IgD-negative memory B cell (primary cell): Measurements from ENCODE around the gene KANK2. TPM values are rescaled to one million over a fixed set of nuclear protein-coding genes. Genes with fewer than 3 reads are reported as not detected.

Source experiments
- H3K27ac Mint-ChIP-seq, 3 donors: one replicate each; pipeline ENCODE4 v1.8.0; 2020 to 2022; ENCODE audit warnings: mild to moderate bottlenecking in 3 of 3, mixed read lengths in 3 of 3, moderate library complexity in 1 of 3
- H3K27me3 Mint-ChIP-seq: one replicate; pipeline ENCODE4 v1.8.0; 2021; ENCODE audit warnings: mixed read lengths
- H3K36me3 Mint-ChIP-seq: one replicate; pipeline ENCODE4 v1.8.0; 2020; ENCODE audit warnings: mild to moderate bottlenecking, mixed read lengths
- H3K4me1 Mint-ChIP-seq, 3 donors: one replicate each; pipeline ENCODE4 v1.8.0; 2020 to 2022; ENCODE audit warnings: mixed read lengths in 3 of 3, mild to moderate bottlenecking in 1 of 3
- H3K4me3 Mint-ChIP-seq, 4 donors: one replicate each; pipeline ENCODE4 v1.8.0; 2020 to 2022; ENCODE audit warnings: mild to moderate bottlenecking in 4 of 4, mixed read lengths in 4 of 4, moderate library complexity in 3 of 4
- H3K9me3 Mint-ChIP-seq, 3 donors: one replicate each; pipeline ENCODE4 v1.8.0; 2020 to 2021; ENCODE audit warnings: mixed read lengths in 3 of 3, mild to moderate bottlenecking in 1 of 3
- polyA plus RNA-seq: library from polyadenylated mRNA; unstranded; fragments of 300-500 nt; fragmentation: Illumina TruSeq; gene quantifications from one replicate; pipeline ENCODE4 v1.2.3, GENCODE V29; 2021

The KANK2 gene
- polyA plus RNA-seq, 1 donor from 2014 or later = not detected

DNA sequence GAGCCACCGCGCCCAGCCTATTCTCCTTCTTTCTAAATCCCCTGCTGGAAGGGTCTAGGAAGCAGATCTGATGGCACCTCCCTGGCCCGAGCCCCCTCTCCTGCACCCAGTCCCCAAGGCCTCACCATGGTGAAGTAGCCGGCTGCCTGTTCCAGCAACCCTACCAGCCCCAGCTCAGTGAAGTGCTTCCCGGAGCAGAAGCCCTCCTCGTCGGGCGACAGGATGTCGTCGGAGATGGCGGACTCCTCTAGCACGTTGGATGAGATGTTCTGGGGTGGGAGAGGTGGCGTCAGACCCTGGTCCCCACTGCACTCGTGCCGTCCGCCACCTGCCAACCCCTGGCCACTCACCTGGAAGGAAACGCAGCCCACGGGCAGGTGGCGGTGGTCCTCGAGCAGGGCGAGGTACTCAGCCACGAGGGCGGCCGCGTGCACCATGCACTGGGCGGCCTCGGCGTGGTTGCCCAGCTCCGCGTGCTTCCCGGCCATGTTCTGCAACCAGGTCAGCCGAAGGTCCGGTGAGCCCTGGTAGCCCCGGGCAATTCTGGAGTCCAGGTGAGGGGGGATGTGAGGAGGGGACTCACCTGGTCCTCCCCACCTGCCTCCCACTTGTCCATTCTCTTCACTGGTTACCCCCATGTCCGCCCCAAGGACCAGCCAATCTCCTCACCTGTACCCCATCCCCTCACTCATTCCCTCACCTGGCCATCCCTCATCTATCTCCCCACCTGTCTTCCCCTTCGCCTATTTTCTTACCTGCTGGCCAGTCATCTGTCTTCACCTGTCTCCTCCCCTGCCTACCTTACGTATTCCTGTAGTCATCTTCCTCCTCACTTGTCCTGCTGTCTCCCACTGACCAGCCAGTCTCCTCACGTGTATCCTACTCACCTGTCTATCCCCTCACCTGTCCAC lies 11.5 kb upstream of the KANK2 start:
- peaks cover 3% of the 10 kb centered on the region for H3K27me3 Mint-ChIP-seq
- no peaks in the 10 kb centered on the region for H3K36me3 Mint-ChIP-seq
- H3K9me3 Mint-ChIP-seq = no peaks in the 10 kb centered on the region
- peaks cover 5 to 9% (median 5%) of the 10 kb centered on the region in 3 donors for H3K4me1 Mint-ChIP-seq
- no peak overlapping the region for H3K27ac Mint-ChIP-seq
- H3K4me3 Mint-ChIP-seq = no peak overlapping the region

DNA sequence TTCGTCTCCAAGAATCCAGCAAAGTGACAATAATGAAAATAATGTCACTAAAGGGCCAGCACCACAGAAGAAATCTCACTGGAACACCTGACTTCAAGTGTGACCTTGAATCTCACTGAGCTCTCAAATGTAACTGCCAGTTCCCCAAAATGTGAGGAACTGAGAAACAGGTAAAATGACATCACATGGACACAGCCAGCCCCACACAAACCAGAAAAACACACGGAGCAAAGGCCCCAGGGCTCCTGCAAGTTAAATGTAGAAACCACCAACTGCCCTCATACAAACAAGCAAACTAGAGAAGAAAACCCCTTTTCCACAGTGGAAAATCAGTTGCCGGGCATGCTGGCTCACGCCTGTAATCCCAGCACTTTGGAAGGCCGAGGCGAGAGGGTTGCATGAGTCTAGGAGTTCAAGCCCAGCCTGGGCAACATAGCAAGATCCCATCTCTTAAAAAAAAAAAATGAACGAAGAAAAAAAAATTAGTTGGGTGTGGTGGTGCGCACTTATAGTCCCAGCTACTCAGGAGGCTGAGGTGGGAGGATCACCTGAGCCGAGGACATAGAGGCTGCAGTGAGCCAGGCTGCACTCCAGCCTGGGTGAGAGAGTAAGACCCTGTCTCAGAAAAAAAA lies 8.7 kb upstream of the KANK2 start:
- no peaks in the 10 kb centered on the region for H3K9me3 Mint-ChIP-seq
- peak overlapping the region in 2 of 4 donors; percentile 1 to 66 for H3K4me3 Mint-ChIP-seq
- H3K27me3 Mint-ChIP-seq = peaks cover 3% of the 10 kb centered on the region
- H3K4me1 Mint-ChIP-seq = peaks cover 5 to 9% (median 5%) of the 10 kb centered on the region in 3 donors
- H3K27ac Mint-ChIP-seq = peak overlapping the region; percentile 6 to 80 (median 75)
- no peaks in the 10 kb centered on the region for H3K36me3 Mint-ChIP-seq

DNA sequence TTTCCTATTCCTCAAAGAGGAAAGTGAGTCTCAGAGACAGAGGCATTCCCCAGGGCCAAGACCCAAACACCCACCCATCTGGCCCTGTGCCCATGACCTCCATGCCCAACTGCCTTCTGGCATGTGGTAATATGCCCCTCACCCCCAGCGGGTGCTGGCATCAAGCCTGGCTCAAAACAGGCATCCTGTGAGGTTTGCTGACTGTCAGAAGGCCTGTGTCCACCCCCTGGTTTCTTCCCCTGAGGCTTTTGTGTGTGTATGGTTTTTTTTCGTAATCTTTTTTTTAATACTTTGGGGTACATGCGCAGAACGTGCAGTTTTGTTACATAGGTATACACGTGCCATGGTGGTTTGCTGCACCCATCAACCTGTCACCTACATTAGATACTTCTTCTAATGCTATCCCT lies 7.6 kb upstream of the KANK2 start:
- Mint-ChIP-seq H3K27me3 (peaks cover 6% of the 10 kb centered on the region), H3K36me3 (no peaks in the 10 kb centered on the region)

DNA sequence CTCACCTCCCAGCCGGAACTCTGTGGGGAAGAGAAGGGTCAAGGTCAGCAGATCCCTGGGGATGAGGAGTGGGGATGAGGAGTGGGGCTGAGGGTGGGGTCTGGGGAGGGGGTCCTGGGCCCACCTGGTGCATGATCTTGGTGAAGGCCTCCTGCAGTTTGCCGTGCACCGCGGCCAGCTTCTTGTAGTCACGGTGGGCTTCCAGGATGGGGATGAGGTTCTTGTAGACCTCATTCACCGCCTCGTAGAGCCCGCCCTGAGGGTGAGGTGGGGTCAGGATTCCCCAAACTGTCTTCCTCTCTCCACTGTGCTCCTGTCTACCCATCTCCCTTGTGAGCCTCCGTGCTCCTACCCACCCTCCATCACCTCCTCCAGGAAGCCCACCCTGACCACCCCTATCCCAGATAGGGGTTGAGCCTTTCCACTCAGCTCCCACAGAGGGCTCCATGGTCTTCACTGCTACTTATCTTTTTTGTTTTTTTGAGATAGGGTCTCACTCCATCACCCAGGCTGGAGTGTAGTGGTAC lies 6.8 kb upstream of the KANK2 start:
- H3K27ac Mint-ChIP-seq = no peak overlapping the region
- H3K4me3 Mint-ChIP-seq = no peak overlapping the region
- peaks cover 5 to 8% (median 5%) of the 10 kb centered on the region in 3 donors for H3K4me1 Mint-ChIP-seq
- no peaks in the 10 kb centered on the region for H3K9me3 Mint-ChIP-seq
- H3K36me3 Mint-ChIP-seq = no peaks in the 10 kb centered on the region
- peaks cover 6% of the 10 kb centered on the region for H3K27me3 Mint-ChIP-seq

More for the DNA sequence above, 7.6 kb upstream of the KANK2 start:
- Mint-ChIP-seq H3K9me3 (no peaks in the 10 kb centered on the region), H3K27ac (no peak overlapping the region), H3K4me1 (peaks cover 5 to 8% (median 5%) of the 10 kb centered on the region in 3 donors), H3K4me3 (no peak overlapping the region)

DNA sequence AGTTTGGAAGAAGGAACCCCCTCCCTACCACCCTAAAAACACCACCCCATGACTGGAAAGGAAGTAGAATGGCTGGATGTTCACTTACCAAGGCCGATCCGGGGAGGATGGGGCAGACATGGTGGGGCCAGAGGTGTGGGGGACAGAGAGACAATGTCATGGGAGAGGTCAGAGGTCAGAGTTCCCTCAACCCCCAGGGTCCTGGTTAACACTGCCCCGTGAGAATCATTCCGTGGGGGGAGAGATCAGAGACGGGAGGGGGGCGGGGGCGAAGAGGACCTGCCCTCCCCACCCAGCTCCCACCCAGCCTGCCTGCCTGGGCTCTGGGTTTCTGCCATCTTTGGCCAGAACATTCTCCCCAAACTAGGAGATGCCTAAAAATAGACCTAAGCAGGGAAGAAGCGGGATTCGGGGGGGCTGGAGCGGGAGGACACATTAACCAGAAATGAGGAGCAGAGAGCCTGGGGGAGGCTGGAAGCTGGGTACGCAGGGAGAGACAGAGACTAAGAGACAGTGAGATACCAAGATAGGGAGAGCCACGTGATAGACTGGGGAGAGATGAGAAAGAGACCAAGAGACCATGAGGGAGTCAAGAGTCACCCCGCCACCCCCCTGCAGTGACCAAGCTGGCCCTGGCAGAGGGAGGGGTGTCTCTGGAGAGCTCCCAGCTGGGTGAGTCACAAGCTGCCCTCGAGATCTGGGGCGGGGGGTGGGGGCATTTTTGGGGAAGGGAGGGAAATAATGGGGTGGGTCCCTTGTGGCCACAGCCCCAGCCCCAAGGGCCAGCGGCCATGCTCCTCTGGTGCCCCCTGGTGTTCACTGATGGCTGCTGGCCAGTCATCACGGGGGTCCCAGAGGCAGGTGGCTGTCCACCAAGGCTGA lies 6.1 kb upstream of the KANK2 start:
- Mint-ChIP-seq H3K36me3 (no peaks in the 10 kb centered on the region), H3K4me1 (peaks cover 5 to 8% (median 5%) of the 10 kb centered on the region in 3 donors), H3K4me3 (no peak overlapping the region), H3K9me3 (no peaks in the 10 kb centered on the region), H3K27ac (no peak overlapping the region), H3K27me3 (peaks cover 6% of the 10 kb centered on the region)

DNA sequence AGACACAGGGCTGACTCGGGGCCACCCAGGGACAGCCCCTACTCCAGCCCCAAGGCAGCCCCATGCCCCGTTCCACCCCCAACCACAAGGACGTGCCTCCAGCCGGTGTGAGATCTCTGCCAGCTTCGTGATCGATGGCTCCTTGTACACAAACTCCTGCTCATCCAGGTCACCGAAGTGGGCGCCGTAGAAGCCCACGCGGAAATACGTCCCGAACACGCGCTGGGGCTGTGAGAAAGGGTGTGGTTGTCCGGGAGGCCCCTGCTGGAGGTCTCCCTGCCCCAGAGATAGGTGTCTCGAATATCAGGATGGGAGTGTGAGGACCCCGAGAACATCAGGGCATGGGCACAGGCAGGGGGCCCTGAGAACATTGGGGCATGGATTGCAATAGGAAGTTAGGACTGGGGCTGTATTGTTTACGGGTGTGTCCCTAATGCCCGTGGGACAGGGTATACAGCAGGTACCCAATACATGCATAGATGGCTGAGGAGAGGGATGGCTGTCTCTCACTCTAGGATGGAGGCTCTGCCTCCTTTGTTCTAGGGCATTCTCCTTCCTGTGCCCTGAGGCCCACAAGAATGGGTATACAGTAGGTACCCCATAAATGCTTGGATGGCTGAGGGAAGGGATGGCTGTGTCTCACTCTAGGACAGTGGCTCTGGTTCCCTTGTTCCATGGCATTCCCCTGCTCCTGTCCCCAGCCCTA lies 5.3 kb upstream of the KANK2 start:
- H3K4me3 Mint-ChIP-seq = no peak overlapping the region
- H3K27ac Mint-ChIP-seq = no peak overlapping the region
- H3K4me1 Mint-ChIP-seq = peaks cover 5 to 8% (median 7%) of the 10 kb centered on the region in 3 donors
- H3K9me3 Mint-ChIP-seq = no peaks in the 10 kb centered on the region
- H3K36me3 Mint-ChIP-seq = no peaks in the 10 kb centered on the region
- peaks cover 8% of the 10 kb centered on the region for H3K27me3 Mint-ChIP-seq

DNA sequence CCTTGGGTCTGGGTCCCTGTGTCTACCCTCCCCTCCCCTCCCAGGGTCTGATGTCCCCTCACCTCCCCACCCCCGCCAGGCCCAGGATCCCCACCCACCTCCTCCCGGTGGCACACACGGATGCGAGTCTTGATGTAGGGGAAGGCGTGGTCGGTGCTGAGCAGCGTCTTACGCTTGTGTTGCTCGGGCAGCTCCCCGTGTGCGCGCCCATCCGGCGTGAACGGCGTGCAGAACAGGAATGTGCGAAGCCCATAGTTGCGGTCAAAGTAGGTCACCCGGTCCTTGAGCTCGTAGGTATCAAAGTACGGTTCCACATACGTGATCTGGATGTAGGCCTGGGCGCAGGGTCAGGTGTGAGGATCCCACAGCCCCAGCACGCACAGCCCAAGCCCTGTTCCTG lies 4.4 kb upstream of the KANK2 start:
- Mint-ChIP-seq H3K4me3 (peak overlapping the region in 1 of 4 donors; percentile 23), H3K4me1 (peaks cover 5 to 8% (median 7%) of the 10 kb centered on the region in 3 donors), H3K36me3 (no peaks in the 10 kb centered on the region), H3K27me3 (peaks cover 8% of the 10 kb centered on the region), H3K27ac (no peak overlapping the region), H3K9me3 (no peaks in the 10 kb centered on the region)

DNA sequence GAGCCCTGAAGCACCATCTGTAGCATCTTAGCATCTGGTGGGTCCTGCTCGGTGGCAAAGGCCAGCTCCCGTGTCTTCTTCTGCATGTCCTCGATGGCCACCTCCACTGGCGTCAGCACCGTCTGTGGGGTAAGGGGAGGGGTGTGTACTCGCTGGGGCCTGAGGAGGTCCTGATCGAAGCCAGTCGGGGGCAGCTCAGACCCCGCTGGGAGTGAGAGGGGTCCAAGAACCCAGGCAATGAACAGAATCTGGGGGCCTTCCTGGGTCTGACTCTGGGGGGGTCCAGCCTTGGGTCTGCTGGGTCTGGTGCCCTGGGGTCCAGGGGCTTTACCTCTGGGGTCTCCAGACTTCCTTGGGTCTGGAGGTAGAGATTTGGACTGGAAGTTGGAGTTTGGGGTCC lies 3.6 kb upstream of the KANK2 start:
- Mint-ChIP-seq H3K36me3 (no peaks in the 10 kb centered on the region), H3K9me3 (no peaks in the 10 kb centered on the region), H3K27me3 (peaks cover 15% of the 10 kb centered on the region), H3K27ac (no peak overlapping the region), H3K4me3 (no peak overlapping the region), H3K4me1 (peaks cover 3 to 10% (median 4%) of the 10 kb centered on the region in 3 donors)

DNA sequence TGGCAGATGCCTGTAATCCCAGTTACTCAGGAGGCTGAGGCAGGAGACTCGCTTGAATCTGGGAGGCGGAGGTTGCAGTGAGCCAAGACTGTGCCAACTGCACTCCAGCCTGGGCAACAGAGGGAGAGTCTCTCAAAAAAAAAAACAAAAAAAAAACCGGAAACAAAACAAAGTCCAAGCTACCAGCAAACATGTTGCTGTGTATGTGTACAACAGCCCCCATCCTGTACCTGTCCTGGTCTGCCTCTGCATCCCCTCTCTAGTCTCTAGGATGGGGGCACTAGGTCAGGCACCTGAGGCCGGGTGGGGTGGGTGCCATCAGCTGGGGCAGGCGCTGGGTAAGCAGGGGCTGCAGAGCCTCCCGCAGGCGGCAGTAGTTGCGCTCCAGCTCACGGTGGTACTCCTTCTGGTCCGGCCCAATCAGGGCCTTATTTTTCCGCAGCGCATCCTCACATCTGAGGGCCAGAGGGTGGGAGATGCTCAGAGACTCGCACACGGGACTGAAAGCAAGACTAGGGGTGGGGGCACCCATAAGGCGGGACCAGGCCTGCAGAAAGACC lies 2.8 kb upstream of the KANK2 start:
- Mint-ChIP-seq H3K36me3 (no peaks in the 10 kb centered on the region), H3K27me3 (peaks cover 21% of the 10 kb centered on the region), H3K4me1 (peaks cover 0 to 8% (median 4%) of the 10 kb centered on the region in 3 donors), H3K27ac (no peak overlapping the region), H3K9me3 (no peaks in the 10 kb centered on the region), H3K4me3 (peak overlapping the region in 1 of 4 donors; percentile 23)

DNA sequence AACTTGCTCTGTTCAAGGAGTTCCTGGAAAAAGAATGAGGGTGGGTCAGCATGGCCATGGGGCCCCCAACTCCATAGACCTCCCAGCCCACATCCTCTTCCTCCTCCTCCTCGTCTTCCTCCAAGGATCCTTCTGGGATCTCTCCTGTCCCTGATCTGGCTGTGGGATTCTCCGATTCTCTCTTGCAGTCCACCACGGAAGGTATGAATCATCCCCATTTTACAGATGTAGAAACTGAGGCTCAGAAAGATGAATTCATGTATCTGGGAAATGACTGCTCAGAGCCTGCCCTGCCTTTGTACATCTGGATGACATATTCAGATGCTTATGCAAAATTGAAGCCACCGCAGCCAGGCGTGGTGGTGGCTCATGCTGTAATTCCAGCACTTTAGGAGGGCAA lies 2.2 kb upstream of the KANK2 start:
- H3K27ac Mint-ChIP-seq = no peak overlapping the region
- H3K27me3 Mint-ChIP-seq = peaks cover 24% of the 10 kb centered on the region
- no peaks in the 10 kb centered on the region for H3K9me3 Mint-ChIP-seq
- H3K36me3 Mint-ChIP-seq = no peaks in the 10 kb centered on the region
- peak overlapping the region in 3 of 4 donors; percentile 17 to 25 (median 23) for H3K4me3 Mint-ChIP-seq
- H3K4me1 Mint-ChIP-seq = peaks cover 0 to 5% (median 4%) of the 10 kb centered on the region in 3 donors

DNA sequence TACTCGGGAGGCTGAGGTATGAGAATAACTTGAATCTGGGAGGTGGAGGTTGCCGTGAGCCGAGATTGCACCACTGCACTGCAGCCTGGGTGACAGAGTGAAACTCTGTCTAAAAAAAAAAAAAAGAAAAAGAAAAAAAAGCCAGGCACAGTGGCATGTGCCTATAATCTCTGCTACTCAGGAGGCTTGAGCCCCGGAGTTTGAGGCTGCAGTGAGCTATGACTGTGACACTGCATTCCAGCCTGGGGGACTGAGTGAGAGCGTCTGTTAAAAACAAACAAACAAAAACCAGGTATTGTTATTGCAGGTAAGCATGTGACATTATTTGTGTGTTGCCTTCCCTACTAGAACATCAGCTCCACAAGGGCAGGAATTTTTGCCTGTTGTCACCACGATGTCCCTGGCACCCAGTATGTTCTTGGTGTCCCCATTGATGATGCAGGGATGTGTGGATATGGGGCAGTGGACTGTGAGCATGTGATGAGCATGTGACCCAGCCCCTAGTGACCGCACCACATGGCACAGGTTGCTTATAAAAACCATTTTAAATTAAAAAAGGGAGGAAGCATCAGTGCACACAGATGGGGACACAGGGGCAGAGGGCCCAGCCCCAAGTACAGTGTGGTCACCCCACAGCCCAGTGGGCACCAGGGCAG lies 1.6 kb upstream of the KANK2 start:
- Mint-ChIP-seq H3K4me1 (peaks cover 0 to 5% (median 4%) of the 10 kb centered on the region in 3 donors), H3K27me3 (peaks cover 23% of the 10 kb centered on the region), H3K9me3 (no peaks in the 10 kb centered on the region), H3K27ac (no peak overlapping the region), H3K4me3 (peak overlapping the region in 1 of 4 donors; percentile 39), H3K36me3 (no peaks in the 10 kb centered on the region)

DNA sequence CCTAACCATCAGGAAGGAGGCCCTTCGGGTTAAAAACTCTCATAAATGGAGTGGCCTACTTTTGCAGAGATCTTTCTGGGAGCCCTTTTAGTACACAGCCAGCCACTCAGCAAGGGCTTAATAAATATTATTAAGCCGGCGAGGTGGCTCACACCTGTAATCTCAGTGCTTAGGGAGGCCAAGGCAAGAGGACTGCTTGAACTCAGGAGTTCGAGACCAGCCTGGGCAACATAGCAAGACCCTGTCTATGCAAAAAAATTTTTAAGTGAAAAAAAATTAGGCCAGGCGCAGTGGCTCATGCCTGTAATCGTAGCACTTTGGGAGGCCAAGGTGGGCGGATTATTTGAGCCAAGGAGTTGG lies 810 bp upstream of the KANK2 start:
- Mint-ChIP-seq H3K27me3 (peaks cover 25% of the 10 kb centered on the region), H3K4me3 (peak overlapping the region; percentile 51 to 87 (median 76)), H3K9me3 (no peaks in the 10 kb centered on the region), H3K27ac (no peak overlapping the region), H3K36me3 (no peaks in the 10 kb centered on the region), H3K4me1 (peaks cover 0 to 5% (median 4%) of the 10 kb centered on the region in 3 donors)
